Vagina (tissue), 2 donors: ENCODE measurements around the gene ERMAP.
"Not testable (repeated sequence)": the region's sequence is repeated elsewhere in the genome, so short reads cannot be mapped to it uniquely, and the experiment has no call there.

Experiments used
- POLR2A ChIP-seq, 2 donors: fragments of 450-650 bp; IDR thresholded peaks; one replicate each; pipeline ENCODE4 v1.6.1; 2017; ENCODE audit warnings: antibody characterized with exemption in 2 of 2, mild to moderate bottlenecking in 2 of 2, moderate library complexity in 2 of 2
- POLR2AphosphoS5 ChIP-seq, 2 donors: sonication (generic); formaldehyde crosslinking; IDR thresholded peaks; one replicate each; pipeline ENCODE4 v1.9.0; 2017; ENCODE audit warnings: antibody characterized with exemption in 2 of 2, mild to moderate bottlenecking in 2 of 2, low read depth in 1 of 2; ENCODE audit not compliant: insufficient read depth in 1 of 2
- TF ChIP-seq, protein P1 (sequence below), 3 experiments: fragments of 450-650 bp in 2 of 3; fragments of 200-600 bp in 1 of 3; sonication (generic) in 1 of 3; IDR thresholded peaks; one replicate each; pipeline ENCODE4 v1.5.1; 2017 to 2019; ENCODE audit warnings: antibody characterized with exemption in 3 of 3, mild to moderate bottlenecking in 2 of 3, moderate library complexity in 2 of 3

DNA sequence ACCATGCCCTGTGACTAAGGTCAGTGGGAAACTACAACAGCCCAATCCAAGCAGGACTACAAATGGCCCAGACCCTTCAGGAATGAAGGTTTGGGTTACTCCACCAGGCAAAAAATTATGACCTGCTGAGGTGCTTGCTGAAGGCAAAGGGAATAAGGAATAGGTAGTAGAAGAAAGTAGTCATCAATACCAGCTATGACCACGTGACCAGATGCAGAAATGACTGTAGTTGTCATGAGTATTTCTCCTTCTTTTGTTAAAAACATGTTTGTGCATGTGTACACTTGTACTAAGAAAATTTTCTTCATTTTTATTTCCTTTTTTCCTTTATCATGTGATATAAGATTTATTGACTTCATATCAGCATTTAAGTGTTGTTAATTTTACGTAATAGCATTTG is 52.3 kb downstream of the ERMAP start:
- TF ChIP-seq POLR2AphosphoS5 (IDR thresholded peaks at IDR 0.05; ENCODE audit: insufficient read depth in 1 of 2, low read depth in 1 of 2); POLR2A (IDR thresholded peaks at IDR 0.05): not testable (repeated sequence)
- TF ChIP-seq, protein P1, sequence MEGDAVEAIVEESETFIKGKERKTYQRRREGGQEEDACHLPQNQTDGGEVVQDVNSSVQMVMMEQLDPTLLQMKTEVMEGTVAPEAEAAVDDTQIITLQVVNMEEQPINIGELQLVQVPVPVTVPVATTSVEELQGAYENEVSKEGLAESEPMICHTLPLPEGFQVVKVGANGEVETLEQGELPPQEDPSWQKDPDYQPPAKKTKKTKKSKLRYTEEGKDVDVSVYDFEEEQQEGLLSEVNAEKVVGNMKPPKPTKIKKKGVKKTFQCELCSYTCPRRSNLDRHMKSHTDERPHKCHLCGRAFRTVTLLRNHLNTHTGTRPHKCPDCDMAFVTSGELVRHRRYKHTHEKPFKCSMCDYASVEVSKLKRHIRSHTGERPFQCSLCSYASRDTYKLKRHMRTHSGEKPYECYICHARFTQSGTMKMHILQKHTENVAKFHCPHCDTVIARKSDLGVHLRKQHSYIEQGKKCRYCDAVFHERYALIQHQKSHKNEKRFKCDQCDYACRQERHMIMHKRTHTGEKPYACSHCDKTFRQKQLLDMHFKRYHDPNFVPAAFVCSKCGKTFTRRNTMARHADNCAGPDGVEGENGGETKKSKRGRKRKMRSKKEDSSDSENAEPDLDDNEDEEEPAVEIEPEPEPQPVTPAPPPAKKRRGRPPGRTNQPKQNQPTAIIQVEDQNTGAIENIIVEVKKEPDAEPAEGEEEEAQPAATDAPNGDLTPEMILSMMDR (IDR thresholded peaks at IDR 0.05), result not testable (repeated sequence)
